HG03025 (cell line): ENCODE data around the gene AKAP11.
"Not testable (repeated sequence)": the region's sequence is repeated elsewhere in the genome, so short reads cannot be mapped to it uniquely, and the experiment has no call there.

Source experiments
- ATAC-seq: cut with Tn5 transposase; IDR thresholded peaks from one replicate; pipeline ENCODE4 v1.9.1; 2021; ENCODE audit warnings: mild to moderate bottlenecking, moderate library complexity; ENCODE audit not compliant: unreplicated experiment, low FRiP score

Gene AKAP11

GRCh38 chr13:42272115-42272803, at the start of gene AKAP11:
Gene AKAP11, plus strand, starts transcription at chr13:42272152. Its CDS starts 14,197 bp downstream, at chr13:42286349.
- peak; percentile 25 for ATAC-seq

- ATAC-seq = no peak
Observed at GRCh38 chr13:42223681-42224080, 48.3 kb upstream of the AKAP11 start.

GRCh38 chr13:42225051-42225450, 46.9 kb upstream of the AKAP11 start:
- no peak for ATAC-seq

- ATAC-seq = not testable (repeated sequence)
Observed at GRCh38 chr13:42226759-42227158, 45.2 kb upstream of the AKAP11 start.

- ATAC-seq = no peak
Observed at GRCh38 chr13:42228527-42228926, 43.4 kb upstream of the AKAP11 start.

GRCh38 chr13:42229287-42229686, 42.7 kb upstream of the AKAP11 start:
- no peak for ATAC-seq

GRCh38 chr13:42232671-42233070, 39.3 kb upstream of the AKAP11 start:
- ATAC-seq = no peak

GRCh38 chr13:42233726-42234125, 38.2 kb upstream of the AKAP11 start:
- no peak for ATAC-seq

- ATAC-seq = no peak
Observed at GRCh38 chr13:42239161-42239560, 32.8 kb upstream of the AKAP11 start.

- ATAC-seq = no peak
Observed at GRCh38 chr13:42239644-42240043, 32.3 kb upstream of the AKAP11 start.

GRCh38 chr13:42246541-42246940, 25.4 kb upstream of the AKAP11 start:
- no peak for ATAC-seq

- no peak for ATAC-seq
Observed at GRCh38 chr13:42247883-42248282, 24.1 kb upstream of the AKAP11 start.

GRCh38 chr13:42255886-42256285, 16.1 kb upstream of the AKAP11 start:
- ATAC-seq = no peak

GRCh38 chr13:42258747-42259146, 13.2 kb upstream of the AKAP11 start:
- no peak for ATAC-seq

- no peak for ATAC-seq
Observed at GRCh38 chr13:42259515-42259914, 12.4 kb upstream of the AKAP11 start.

- no peak for ATAC-seq
Observed at GRCh38 chr13:42260903-42261654, 10.9 kb upstream of the AKAP11 start.

- no peak for ATAC-seq
Observed at GRCh38 chr13:42266473-42266872, 5.5 kb upstream of the AKAP11 start.

- ATAC-seq = no peak
Observed at GRCh38 chr13:42270160-42270856, 1.6 kb upstream of the AKAP11 start.

- ATAC-seq = no peak
Observed at GRCh38 chr13:42270857-42271215, 1.1 kb upstream of the AKAP11 start.

GRCh38 chr13:42271337-42272114, 426 bp upstream of the AKAP11 start:
- ATAC-seq = peak; percentile 78

- no peak for ATAC-seq
Observed at GRCh38 chr13:42272804-42273175, 838 bp downstream of the AKAP11 start.
